ENCODE measurements around the gene LDB2.

DNA sequence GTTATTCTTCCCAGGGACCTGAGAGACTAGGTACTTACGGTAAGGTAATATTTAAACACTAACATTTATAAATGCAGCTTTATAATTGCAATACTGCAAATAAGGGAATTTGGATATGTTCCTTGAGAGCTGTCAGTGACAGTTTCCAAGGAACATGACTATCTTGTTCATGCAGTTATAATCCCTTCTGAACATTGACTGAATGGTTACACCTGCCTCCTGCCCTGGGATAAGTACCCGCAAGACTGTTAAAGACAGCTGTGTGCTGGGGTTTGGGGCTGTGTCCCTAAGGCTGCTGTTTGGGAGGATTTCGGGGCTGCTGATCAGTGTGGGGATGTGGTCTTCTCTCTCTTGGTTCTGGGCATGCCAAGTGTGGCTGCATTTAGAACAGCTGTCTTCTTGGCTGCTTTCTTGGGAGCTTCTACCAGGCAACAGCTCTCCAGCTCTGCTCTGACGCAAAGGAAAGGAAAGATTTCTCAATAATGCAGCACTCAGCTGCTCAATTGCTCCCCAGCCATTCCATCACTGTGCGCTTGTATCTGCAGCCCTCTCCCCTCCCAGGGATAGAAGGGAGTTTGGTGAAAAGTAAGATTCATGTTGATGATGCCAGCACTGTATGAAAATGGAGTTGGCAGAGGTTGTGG lies 373.4 kb downstream of the LDB2 start:
- no peak for TF ChIP-seq POLR2A (IDR thresholded peaks at IDR 0.05; ENCODE audit: low read length)
- no peak for TF ChIP-seq GATA1 (IDR thresholded peaks at IDR 0.05; ENCODE audit: low read depth, low read length)

All from erythroblast (primary cell).